Measurements from ENCODE around the gene ASXL1. TPM values are rescaled to one million over a fixed set of nuclear protein-coding genes. Genes with fewer than 3 reads are reported as not detected.
A peak's percentile ranks its signal among the peaks of the same experiment; 100 is the strongest.

Gene ASXL1
- polyA plus RNA-seq, 1 experiment: 40.8 TPM

DNA sequence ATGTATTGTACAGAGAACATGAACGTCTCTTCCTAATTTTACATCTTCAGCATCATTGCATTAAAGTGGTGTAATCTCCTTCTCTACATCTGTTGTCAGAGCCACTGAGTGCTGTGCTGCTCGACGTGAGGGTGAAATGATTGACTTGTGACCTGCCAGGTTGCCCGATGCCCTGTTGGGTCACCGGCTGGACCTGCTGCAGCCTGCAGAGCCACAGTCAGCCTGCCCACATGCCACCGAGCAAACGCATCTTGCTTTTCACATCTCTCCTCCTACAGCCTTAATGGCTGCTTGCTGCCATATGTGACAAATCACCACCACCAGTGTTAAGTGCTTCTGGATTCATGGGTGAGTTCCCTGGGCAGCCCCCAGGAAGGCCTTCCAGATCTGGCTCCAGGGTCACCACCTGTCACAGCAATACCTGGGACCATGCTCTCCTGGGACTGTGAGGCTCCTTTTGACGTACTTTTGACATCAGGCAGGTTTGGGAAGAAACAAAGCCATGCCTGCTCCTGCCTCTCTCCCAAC, 80.3 kb downstream of the ASXL1 start:
- peaks cover 35% of the 10 kb centered on the region for H3K36me3 ChIP-seq (ENCODE audit: control insufficient read depth, insufficient read depth, low read length)
- POLR2A ChIA-PET: no interaction called here
- CTCF ChIA-PET: interaction anchor here (1.7 kb wide), 1 partner anchor 10 kb away, joined by 4 read pairs; no protein-coding TSS in a partner anchor
- DNase-seq (ENCODE audit: low read depth): no peak
- TF ChIP-seq CTCF (IDR thresholded peaks at IDR 0.05; ENCODE audit: insufficient read depth, low read depth, low read length): no peak
- no peak overlapping the region for H3K4me3 ChIP-seq (ENCODE audit: low read depth, low read length)
- H3K27me3 ChIP-seq (ENCODE audit: control insufficient read depth, insufficient read depth, low read length): no peaks in the 10 kb centered on the region

DNA sequence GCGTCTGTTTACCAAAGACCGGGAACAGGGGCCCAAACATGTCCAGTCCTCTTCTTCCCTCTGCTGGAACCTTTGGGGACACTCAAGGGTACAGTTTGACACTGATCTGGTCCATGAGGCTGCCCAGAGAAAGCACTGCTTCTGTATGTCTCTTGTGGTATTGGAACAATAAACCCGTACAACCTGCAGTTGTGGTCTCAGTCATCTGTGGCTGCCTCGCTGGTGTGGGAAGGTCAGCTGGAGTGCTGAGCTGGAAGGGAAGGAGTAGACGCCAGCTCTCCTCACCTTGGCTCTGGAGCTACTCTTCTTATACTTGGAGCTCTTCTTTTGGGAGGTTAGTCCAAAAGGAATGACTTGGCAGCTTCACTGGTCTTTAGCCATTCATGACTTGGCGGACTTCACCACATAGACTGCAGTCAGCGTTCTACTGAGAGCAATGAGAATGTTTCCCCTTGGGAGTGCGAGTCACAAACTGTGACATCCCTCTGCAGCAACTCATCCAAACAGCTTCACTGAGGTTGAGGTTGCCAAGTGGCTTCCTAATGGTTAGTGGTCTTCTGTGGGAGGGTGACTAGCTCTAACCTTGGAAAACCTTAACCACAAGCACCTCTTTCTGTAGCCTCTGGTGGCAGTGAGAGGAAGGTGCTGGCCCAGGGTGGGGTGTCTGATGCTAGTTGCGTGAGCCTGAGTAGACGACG, 81.2 kb downstream of the ASXL1 start:
- POLR2A ChIA-PET: no interaction called here
- CTCF ChIA-PET: interaction anchor here (1.3 kb wide), 1 partner anchor 17 kb away, joined by 3 read pairs; no protein-coding TSS in a partner anchor
- no peak for TF ChIP-seq CTCF (IDR thresholded peaks at IDR 0.05; ENCODE audit: insufficient read depth, low read depth, low read length)
- DNase-seq (ENCODE audit: low read depth): peak; percentile 53
- no peak overlapping the region for H3K4me3 ChIP-seq (ENCODE audit: low read depth, low read length)
- H3K36me3 ChIP-seq (ENCODE audit: control insufficient read depth, insufficient read depth, low read length): peaks cover 31% of the 10 kb centered on the region
- H3K27me3 ChIP-seq (ENCODE audit: control insufficient read depth, insufficient read depth, low read length): no peaks in the 10 kb centered on the region

DNA sequence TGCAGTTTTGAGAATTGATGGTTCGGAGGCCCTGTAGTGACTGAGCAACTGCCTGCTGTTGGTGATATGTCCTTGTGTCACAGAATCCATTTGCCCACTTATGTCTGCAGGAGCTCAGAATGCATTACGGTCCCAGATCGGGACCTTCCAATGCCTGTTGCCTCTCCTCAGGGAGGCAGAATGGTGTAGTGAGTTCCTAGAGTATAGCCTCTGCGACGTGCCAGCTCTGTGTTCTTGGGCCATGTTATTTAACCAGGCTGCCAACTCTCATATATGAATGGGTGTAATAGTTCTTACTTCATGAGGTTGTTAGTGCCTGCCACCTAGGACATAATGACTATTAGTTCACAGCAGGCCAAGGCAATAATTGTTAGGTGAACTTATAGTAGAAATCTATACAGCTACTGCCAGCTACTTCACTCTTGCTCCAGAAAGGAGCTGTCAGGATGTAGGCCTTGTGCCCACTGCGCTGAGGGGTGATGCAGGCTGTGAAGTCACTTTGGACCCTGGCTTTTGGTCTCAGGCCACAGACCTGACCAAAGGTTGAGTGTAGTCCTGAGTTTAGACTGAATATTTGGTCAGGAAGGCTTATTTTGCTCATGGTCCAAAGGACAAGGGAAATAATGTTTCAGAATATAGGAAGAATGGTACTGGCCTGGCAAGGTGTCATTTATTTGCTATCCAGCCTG, 82.1 kb downstream of the ASXL1 start:
- no peaks in the 10 kb centered on the region for H3K27me3 ChIP-seq (ENCODE audit: control insufficient read depth, insufficient read depth, low read length)
- POLR2A ChIA-PET: no interaction called here
- CTCF ChIA-PET: interaction anchor here (1.3 to 1.6 kb wide), 2 partner anchors 16 to 104 kb away, joined by 3 read pairs; no protein-coding TSS in a partner anchor
- H3K36me3 ChIP-seq (ENCODE audit: control insufficient read depth, insufficient read depth, low read length): peaks cover 25% of the 10 kb centered on the region
- H3K4me3 ChIP-seq (ENCODE audit: low read depth, low read length): no peak overlapping the region
- TF ChIP-seq CTCF (IDR thresholded peaks at IDR 0.05; ENCODE audit: insufficient read depth, low read depth, low read length): no peak
- no peak for DNase-seq (ENCODE audit: low read depth)

- no peak for TF ChIP-seq CTCF (IDR thresholded peaks at IDR 0.05; ENCODE audit: insufficient read depth, low read depth, low read length)
- ChIA-PET CTCF (interaction anchor here (1.6 kb wide), 1 partner anchor 104 kb away, joined by 3 read pairs; no protein-coding TSS in a partner anchor), POLR2A (no interaction called here)
- Histone ChIP-seq H3K27me3 (ENCODE audit: control insufficient read depth, insufficient read depth, low read length) (no peaks in the 10 kb centered on the region), H3K4me3 (ENCODE audit: low read depth, low read length) (no peak overlapping the region), H3K36me3 (ENCODE audit: control insufficient read depth, insufficient read depth, low read length) (peaks cover 22% of the 10 kb centered on the region)
- no peak for DNase-seq (ENCODE audit: low read depth)
These were observed 82.6 kb downstream of the ASXL1 start for GRCh38 chr20:32440758-32441078.

- Histone ChIP-seq H3K27me3 (ENCODE audit: control insufficient read depth, insufficient read depth, low read length) (no peaks in the 10 kb centered on the region), H3K4me3 (ENCODE audit: low read depth, low read length) (no peak overlapping the region), H3K36me3 (ENCODE audit: control insufficient read depth, insufficient read depth, low read length) (peaks cover 21% of the 10 kb centered on the region)
- ChIA-PET CTCF (interaction anchor here (1.6 to 2.2 kb wide), 2 partner anchors 10 to 105 kb away, joined by 3 to 5 read pairs; no protein-coding TSS in a partner anchor), POLR2A (no interaction called here)
- no peak for TF ChIP-seq CTCF (IDR thresholded peaks at IDR 0.05; ENCODE audit: insufficient read depth, low read depth, low read length)
- DNase-seq (ENCODE audit: low read depth): no peak
These were observed 83.5 kb downstream of the ASXL1 start for GRCh38 chr20:32441638-32442037.
